IPS DF 6.9 (cell line): ENCODE results near the gene CRYBG1.

Experiments
- DNase-seq: peaks from one replicate; pipeline ENCODE4 v3.0.0-alpha.2; 2013; ENCODE audit warnings: low read depth, low spot score
- H3K27ac ChIP-seq: one replicate; pipeline ENCODE4 v1.5.1; 2013; ENCODE audit warnings: low read length, control low read depth
- H3K27me3 ChIP-seq: 2 replicates; pipeline ENCODE4 v1.6.1; 2013; ENCODE audit warnings: mild to moderate bottlenecking, low read length; ENCODE audit not compliant: control insufficient read depth, insufficient read depth
- H3K36me3 ChIP-seq: 2 replicates; pipeline ENCODE4 v1.6.1; 2013; ENCODE audit warnings: low read length; ENCODE audit not compliant: control insufficient read depth, insufficient read depth
- H3K4me1 ChIP-seq: 2 replicates; pipeline ENCODE4 v1.6.1; 2013; ENCODE audit warnings: low read length; ENCODE audit not compliant: control insufficient read depth, insufficient read depth
- H3K4me3 ChIP-seq: 2 replicates; pipeline ENCODE4 v1.5.1; 2013; ENCODE audit warnings: mild to moderate bottlenecking, low read length
- H3K9me3 ChIP-seq: 2 replicates; pipeline ENCODE4 v1.6.1; 2013; ENCODE audit warnings: low read length, inconsistent platforms; ENCODE audit not compliant: control insufficient read depth, insufficient read depth
- WGBS: extraction: QIAGEN DNeasy Blood & Tissue Kit; methylation state at CpG from one replicate; pipeline ENCODE4 v1.1.7; 2013; ENCODE audit warnings: mixed read lengths, missing lambda C conversion rate; ENCODE audit not compliant: insufficient read length, insufficient coverage; 5-methylcytosine and 5-hydroxymethylcytosine counted together

The CRYBG1 gene

DNA sequence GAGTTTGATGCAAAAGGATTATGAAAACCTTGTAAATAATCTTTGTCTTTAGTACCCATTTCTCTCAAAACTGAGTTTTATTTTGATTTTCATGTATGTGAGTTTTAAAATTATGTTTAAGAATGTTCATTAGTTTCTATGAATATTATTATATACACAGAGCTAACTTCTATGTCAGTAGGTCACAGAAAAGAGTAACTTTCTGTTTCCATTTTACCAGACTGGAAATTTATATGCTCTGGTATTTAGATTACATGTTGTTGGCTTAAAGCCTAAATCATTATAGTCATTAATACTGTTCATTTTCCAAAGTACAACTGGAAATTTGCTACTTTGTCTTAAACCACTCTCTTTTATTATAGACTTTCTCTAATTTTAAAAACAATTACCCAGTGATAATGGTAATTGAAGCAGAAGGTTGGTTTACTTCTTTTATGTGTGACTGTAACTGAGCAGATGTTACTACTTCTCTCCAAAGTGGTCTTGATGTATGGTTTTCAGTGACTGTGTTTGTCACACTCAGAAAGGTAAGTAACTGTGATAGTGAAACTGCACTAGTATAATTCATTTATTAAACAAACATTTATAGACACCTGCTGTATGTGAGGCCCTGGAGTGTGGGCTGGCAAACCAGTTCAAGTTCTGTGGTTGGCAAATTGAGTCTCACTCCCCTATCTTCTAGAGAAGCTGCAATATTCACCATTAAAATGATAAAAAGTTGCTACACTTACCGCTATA lies 13.2 kb downstream of the CRYBG1 start:
- Histone ChIP-seq H3K4me3 (no peak overlapping the region), H3K27ac (no peak overlapping the region), H3K9me3 (no peaks in the 10 kb centered on the region), H3K36me3 (no peaks in the 10 kb centered on the region), H3K27me3 (no peaks in the 10 kb centered on the region), H3K4me1 (no peaks in the 10 kb centered on the region)
- no peak for DNase-seq
- WGBS: no CpG with 5 or more reads among the region's 1 CpG

DNA sequence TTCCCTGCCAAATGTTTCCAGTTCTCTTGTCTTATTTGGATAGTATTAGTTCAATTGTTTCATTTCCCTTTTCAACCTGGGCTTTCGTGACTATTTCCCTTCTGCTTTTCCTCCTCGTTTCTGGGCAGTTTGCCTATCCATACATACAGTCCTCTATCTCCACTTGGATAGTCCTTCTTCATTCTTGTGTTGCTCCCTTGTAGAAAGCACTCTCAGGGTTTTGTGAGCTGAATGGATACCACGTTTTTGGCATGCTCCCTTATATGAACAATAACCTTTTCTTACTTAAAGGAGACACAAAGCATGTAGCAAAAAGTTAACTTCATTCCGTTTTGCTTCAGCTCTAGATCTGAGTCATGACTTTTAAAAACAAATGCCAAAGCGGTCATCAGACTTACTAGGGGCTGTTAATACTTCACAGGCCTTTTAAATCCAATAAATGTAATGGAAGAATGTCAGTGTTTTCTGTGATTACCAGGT lies 16.6 kb downstream of the CRYBG1 start:
- no peak for DNase-seq
- H3K9me3 ChIP-seq: no peaks in the 10 kb centered on the region
- no peaks in the 10 kb centered on the region for H3K36me3 ChIP-seq
- no peak overlapping the region for H3K27ac ChIP-seq
- H3K27me3 ChIP-seq: no peaks in the 10 kb centered on the region
- H3K4me3 ChIP-seq: no peak overlapping the region
- WGBS: no CpG with 5 or more reads among the region's 5 CpGs
- H3K4me1 ChIP-seq: no peaks in the 10 kb centered on the region

DNA sequence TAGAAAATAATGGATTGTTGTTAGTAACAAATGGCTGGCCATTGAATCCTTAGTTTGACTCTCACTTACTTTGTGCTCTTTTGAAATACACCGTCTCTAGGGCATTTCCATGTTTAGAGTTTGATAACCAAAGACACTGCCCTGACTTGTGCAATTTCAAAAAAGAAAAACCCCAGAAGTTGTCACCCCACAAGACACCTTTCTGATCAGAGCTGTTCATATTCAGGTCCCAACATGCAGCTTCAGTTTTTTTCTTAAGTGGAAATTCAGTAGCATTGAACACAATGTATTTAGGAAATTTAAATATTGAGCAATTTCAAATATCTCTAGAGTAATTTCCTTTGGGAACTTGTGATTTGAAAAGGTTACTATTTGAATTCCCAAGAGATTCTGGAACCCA lies 19.4 kb downstream of the CRYBG1 start:
- DNase-seq: no peak

DNA sequence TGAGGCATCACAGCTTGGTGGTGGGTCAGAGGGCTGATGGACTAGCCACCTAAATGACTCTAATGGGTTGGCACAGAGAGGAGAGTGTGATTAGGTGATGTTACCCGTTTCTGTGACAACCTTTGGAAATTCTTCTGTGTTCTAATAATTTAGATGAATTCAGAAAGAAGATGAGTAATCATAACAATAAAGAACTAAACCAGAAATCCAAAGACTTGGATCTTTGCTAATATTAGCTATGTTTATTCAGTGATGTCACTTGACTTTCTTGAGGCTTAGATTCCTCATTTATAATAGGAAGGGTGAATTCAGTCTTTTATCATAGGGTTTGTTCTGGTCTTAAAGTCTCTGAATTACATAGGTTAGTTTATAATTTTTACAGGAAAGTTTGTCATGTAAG lies 19.9 kb downstream of the CRYBG1 start:
- no peaks in the 10 kb centered on the region for H3K36me3 ChIP-seq
- no peak overlapping the region for H3K4me3 ChIP-seq
- H3K27ac ChIP-seq: no peak overlapping the region
- DNase-seq: no peak
- H3K9me3 ChIP-seq: no peaks in the 10 kb centered on the region
- WGBS: no CpG with 5 or more reads among the region's 1 CpG
- no peaks in the 10 kb centered on the region for H3K4me1 ChIP-seq
- H3K27me3 ChIP-seq: no peaks in the 10 kb centered on the region

More for the DNA sequence above, 19.4 kb downstream of the CRYBG1 start:
- Histone ChIP-seq H3K27me3 (no peaks in the 10 kb centered on the region), H3K36me3 (no peaks in the 10 kb centered on the region), H3K9me3 (no peaks in the 10 kb centered on the region), H3K4me1 (no peaks in the 10 kb centered on the region), H3K27ac (no peak overlapping the region), H3K4me3 (no peak overlapping the region)
- no CpG with 5 or more reads among the region's 1 CpG for whole genome bisulfite sequencing

DNA sequence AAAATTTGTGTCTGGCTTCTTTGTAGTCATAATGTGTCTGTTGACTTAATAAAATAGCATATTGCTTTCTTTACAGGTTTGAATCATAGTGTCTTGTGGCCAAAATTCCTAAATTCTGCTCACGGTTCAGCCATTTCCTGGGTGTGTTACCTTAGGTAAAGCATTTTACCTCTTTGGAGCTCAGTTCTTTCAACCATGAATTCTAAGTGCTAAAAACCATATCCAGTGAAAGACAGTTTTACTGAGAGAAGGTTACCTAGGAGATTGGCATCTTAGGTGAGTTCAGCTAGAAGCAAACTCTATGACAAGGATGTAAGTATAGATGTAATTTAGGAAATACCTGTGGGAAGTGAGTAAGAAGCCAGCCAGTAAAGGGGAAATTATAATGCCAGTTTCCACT lies 20.7 kb downstream of the CRYBG1 start:
- no CpG with 5 or more reads among the region's 1 CpG for WGBS

DNA sequence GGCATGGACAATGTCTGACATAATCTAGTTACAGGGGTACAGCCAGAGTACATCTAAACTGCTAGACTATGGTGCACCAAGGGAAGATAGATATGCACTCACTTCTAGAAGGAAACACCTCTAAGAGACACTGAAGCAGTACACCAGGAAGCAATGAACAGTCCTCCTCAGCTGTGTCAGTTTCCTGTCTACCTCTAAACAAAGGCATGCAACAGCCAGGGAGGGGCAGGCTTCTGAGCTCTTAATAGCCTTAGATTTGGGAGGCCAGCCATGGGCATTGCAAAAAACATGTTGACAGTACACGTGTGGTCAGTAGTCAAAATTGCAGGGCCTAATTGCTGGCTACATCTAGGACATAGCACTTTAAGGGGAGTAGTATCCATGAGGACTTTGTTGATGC lies 21.4 kb downstream of the CRYBG1 start:
- H3K36me3 ChIP-seq: no peaks in the 10 kb centered on the region
- WGBS: no CpG with 5 or more reads among the region's 1 CpG
- no peak overlapping the region for H3K27ac ChIP-seq
- no peaks in the 10 kb centered on the region for H3K4me1 ChIP-seq
- no peak overlapping the region for H3K4me3 ChIP-seq
- no peaks in the 10 kb centered on the region for H3K27me3 ChIP-seq
- H3K9me3 ChIP-seq: no peaks in the 10 kb centered on the region
- no peak for DNase-seq

More for the DNA sequence above, 20.7 kb downstream of the CRYBG1 start:
- H3K4me3 ChIP-seq: no peak overlapping the region
- H3K27ac ChIP-seq: no peak overlapping the region
- H3K4me1 ChIP-seq: no peaks in the 10 kb centered on the region
- no peaks in the 10 kb centered on the region for H3K27me3 ChIP-seq
- no peak for DNase-seq
- H3K9me3 ChIP-seq: no peaks in the 10 kb centered on the region
- no peaks in the 10 kb centered on the region for H3K36me3 ChIP-seq

DNA sequence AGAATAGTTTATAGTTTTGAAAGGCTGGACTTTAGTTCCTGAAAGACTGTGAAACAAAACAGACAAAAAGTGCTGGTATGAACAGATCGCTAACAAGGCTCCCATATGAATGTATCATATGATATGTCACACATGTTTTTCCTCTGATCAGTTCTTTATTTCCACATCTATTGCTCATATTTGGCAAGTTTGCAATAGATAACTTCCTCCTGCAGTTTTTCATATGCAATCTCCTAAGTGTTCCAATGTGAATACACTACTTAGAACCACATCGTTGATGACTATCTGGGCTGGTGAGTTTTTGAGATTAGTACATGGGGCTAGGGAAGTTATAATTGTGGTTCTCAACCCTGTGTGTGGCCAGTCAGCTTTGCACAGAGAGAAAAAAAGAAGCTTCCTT lies 23.1 kb downstream of the CRYBG1 start:
- Histone ChIP-seq H3K9me3 (no peaks in the 10 kb centered on the region), H3K4me1 (no peaks in the 10 kb centered on the region), H3K27ac (no peak overlapping the region), H3K27me3 (no peaks in the 10 kb centered on the region), H3K4me3 (no peak overlapping the region), H3K36me3 (no peaks in the 10 kb centered on the region)
- DNase-seq: no peak
- WGBS: no CpG with 5 or more reads among the region's 2 CpGs

DNA sequence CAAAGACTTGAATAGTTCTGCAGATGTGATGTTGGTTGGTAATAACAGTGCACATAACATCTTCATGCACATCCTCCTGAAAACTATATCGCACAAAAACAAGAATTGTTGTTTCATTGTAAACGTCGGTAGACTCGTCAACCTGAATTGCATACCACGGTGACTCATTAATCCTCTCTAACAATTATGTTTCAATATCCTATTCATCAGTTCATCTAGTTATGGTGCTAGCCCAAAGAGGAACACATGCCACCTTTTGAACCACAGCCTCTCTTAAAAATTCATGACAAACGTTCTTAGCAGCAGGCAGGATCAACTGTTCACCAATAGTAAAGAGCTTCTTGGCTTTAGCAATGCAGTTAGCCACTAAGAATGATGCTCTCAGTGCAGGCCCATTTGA lies 25.0 kb downstream of the CRYBG1 start:
- no peak overlapping the region for H3K27ac ChIP-seq
- DNase-seq: no peak
- no peak overlapping the region for H3K4me3 ChIP-seq
- no peaks in the 10 kb centered on the region for H3K27me3 ChIP-seq
- H3K36me3 ChIP-seq: no peaks in the 10 kb centered on the region
- H3K4me1 ChIP-seq: no peaks in the 10 kb centered on the region
- no CpG with 5 or more reads among the region's 6 CpGs for WGBS
- no peaks in the 10 kb centered on the region for H3K9me3 ChIP-seq

DNA sequence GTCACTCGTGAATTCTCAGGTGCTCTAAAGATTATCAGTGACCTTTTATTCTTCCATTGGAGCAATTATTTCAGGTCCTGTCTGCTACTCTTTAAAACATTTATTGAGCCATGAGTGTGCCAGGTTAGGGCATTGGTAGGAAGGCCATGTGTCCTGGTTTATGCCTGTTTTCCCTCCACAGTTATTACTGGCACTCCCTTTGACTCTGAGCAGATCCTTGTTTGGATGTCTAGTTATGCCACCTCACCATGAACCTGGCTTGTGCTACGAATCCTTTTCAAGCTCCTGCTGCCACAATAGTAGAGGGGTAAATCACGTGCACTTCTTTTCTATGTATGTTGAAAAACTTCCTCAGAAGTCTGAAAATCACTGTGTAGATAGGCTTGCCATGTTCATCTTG lies 27.4 kb downstream of the CRYBG1 start:
- no peak for DNase-seq
- Histone ChIP-seq H3K27me3 (no peaks in the 10 kb centered on the region), H3K9me3 (no peaks in the 10 kb centered on the region), H3K36me3 (no peaks in the 10 kb centered on the region), H3K4me3 (no peak overlapping the region), H3K4me1 (no peaks in the 10 kb centered on the region), H3K27ac (no peak overlapping the region)
- WGBS: no CpG with 5 or more reads among the region's 3 CpGs

DNA sequence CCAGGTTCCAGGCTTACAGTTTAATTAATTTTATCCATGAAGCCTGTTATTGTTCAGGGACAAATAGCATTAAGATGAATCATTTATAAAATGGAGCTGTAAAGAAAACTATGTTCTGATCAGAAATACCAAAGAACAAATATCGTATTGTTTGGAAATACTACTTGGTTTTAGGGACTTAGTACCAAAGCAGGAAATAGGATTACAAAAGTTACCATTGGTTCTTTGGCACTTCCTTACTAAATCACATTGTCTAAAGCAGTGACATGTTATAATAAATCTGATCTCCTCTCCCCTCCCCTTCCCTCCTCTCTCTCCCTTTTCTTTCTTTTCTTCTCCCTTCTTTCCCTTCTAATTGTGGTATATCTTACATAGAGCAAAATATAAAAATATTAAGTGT lies 29.6 kb downstream of the CRYBG1 start:
- no peaks in the 10 kb centered on the region for H3K9me3 ChIP-seq
- no peaks in the 10 kb centered on the region for H3K4me1 ChIP-seq
- H3K27ac ChIP-seq: no peak overlapping the region
- H3K27me3 ChIP-seq: no peaks in the 10 kb centered on the region
- no peak overlapping the region for H3K4me3 ChIP-seq
- WGBS: no CpG with 5 or more reads among the region's 1 CpG
- no peak for DNase-seq
- H3K36me3 ChIP-seq: no peaks in the 10 kb centered on the region
